DMS153 (cell line): ENCODE data around the gene GLP1R.

Experiments
- DNase-seq: peaks from one replicate; lab custom pipeline; 2025; lab: John Stamatoyannopoulos, UW

The GLP1R gene

GRCh38 chr6:39086294-39086693 is 37.7 kb downstream of the GLP1R start:
- no peak for DNase-seq

- no peak for DNase-seq
Measured at GRCh38 chr6:39086711-39087110, 38.1 kb downstream of the GLP1R start.

- no peak for DNase-seq
Measured at GRCh38 chr6:39087197-39087596, 38.6 kb downstream of the GLP1R start.

GRCh38 chr6:39088331-39088730 is 39.8 kb downstream of the GLP1R start:
- DNase-seq, result no peak

GRCh38 chr6:39090036-39090435 is 41.5 kb downstream of the GLP1R start:
- no peak for DNase-seq

- DNase-seq, result no peak
Measured at GRCh38 chr6:39091220-39091619, 42.6 kb downstream of the GLP1R start.

GRCh38 chr6:39092124-39092523 is 43.5 kb downstream of the GLP1R start:
- peak; percentile 14 for DNase-seq

- no peak for DNase-seq
Measured at GRCh38 chr6:39093149-39093708, 44.6 kb downstream of the GLP1R start.

GRCh38 chr6:39095578-39095977 is 47.0 kb downstream of the GLP1R start:
- no peak for DNase-seq

GRCh38 chr6:39100358-39100757 is 51.8 kb downstream of the GLP1R start:
- DNase-seq, result no peak

- DNase-seq, result no peak
Measured at GRCh38 chr6:39102071-39102820, 53.7 kb downstream of the GLP1R start.

GRCh38 chr6:39102821-39103136 is 54.2 kb downstream of the GLP1R start:
- no peak for DNase-seq

- no peak for DNase-seq
Measured at GRCh38 chr6:39104528-39104927, 55.9 kb downstream of the GLP1R start.

- DNase-seq, result no peak
Measured at GRCh38 chr6:39107034-39107433, 58.5 kb downstream of the GLP1R start.

GRCh38 chr6:39107641-39108040 is 59.1 kb downstream of the GLP1R start:
- DNase-seq, result no peak

GRCh38 chr6:39108041-39108839 is 59.7 kb downstream of the GLP1R start:
- DNase-seq, result no peak

- DNase-seq, result no peak
Measured at GRCh38 chr6:39111280-39111679, 62.7 kb downstream of the GLP1R start.

GRCh38 chr6:39113788-39114187 is 65.2 kb downstream of the GLP1R start:
- no peak for DNase-seq

- DNase-seq, result no peak
Measured at GRCh38 chr6:39114388-39114703, 65.8 kb downstream of the GLP1R start.

GRCh38 chr6:39114704-39115599 is 66.4 kb downstream of the GLP1R start, which contains the start of gene SAYSD1:
Gene SAYSD1 (minus strand): TSS chr6:39115186. CDS start chr6:39115089, 97 bp downstream.
- peak; percentile 88 for DNase-seq

GRCh38 chr6:39118921-39119320 is 70.3 kb downstream of the GLP1R start:
- no peak for DNase-seq

- DNase-seq, result no peak
Measured at GRCh38 chr6:39124114-39124513, 75.5 kb downstream of the GLP1R start.
